ENCODE measurements around the gene MSMB. TPM values are rescaled to one million over a fixed set of nuclear protein-coding genes. Genes with fewer than 3 reads are reported as not detected.

The MSMB gene
- total RNA-seq, 1 donor from 2014 or later, result not detected

DNA sequence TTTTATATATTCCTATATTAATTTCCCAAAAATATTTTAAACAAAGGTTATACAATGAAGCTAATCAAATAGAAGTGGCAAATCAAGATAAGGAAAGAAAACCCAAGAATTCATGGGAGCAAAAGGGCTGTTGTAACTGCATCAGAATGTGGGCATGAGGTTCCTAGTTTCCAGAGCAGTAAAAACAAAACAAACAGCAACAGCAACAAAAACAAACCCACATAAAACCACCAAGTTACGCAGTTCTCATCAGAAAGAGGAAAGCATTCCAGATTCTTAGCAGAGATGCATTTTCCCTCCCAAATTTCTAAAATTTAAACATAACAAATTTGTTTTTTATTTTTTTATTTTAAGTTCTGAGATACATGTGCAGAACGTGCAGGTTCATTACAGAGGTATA lies 34.8 kb upstream of the MSMB start:
- TF ChIP-seq CTCF (IDR thresholded peaks at IDR 0.05), result no peak
- H3K4me3 ChIP-seq, result no peak overlapping the region
- no peaks in the 10 kb centered on the region for H3K27me3 ChIP-seq
- H3K27ac ChIP-seq, result no peak overlapping the region
- H3K4me1 ChIP-seq, result no peaks in the 10 kb centered on the region
- H3K36me3 ChIP-seq, result no peaks in the 10 kb centered on the region
- no peak for DNase-seq (ENCODE audit: low spot score in 2 of 2)
- H3K9me3 ChIP-seq, result no peaks in the 10 kb centered on the region
- intact Hi-C loops (cut with DNase I), result no loop called here

- Histone ChIP-seq H3K27me3 (no peaks in the 10 kb centered on the region), H3K9me3 (no peaks in the 10 kb centered on the region), H3K4me1 (no peaks in the 10 kb centered on the region), H3K4me3 (no peak overlapping the region), H3K36me3 (no peaks in the 10 kb centered on the region), H3K27ac (no peak overlapping the region)
- no peak for TF ChIP-seq CTCF (IDR thresholded peaks at IDR 0.05)
- DNase-seq (ENCODE audit: low spot score in 2 of 2), result no peak
- intact Hi-C loops (cut with DNase I), result no loop called here
Measured at GRCh38 chr10:46079831-46080585, 33.9 kb upstream of the MSMB start.

DNA sequence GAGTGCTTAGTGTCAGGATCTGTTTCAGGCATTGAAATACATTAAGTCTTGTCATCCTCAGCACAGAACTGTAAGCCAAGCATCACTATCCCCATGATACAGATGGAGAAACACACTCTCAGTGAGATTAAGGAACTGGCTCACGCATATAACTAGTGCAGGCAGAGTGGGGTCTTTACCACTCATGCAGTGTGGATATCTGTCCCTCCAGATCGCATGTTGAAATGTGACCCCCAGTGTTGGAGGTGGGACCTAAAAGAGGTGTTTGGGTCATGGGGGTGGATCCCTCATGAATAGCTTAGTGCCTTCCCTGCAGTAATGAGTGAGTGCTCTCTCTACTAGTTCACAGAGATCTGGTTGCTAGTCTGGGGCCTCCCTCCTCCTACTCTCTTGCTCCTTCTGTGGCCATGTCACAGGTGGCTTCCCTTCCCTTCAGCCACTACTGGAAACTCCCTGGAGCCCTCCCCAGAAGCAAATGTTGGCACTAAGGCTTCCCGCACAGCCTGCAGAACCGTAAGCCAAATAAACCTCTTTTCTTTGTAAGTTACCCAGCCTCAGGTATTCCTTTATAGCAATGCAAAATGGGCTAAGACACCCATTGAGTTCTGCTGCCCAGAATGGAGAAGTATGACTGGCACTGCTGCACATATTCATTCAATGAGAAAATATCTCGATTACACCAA lies 31.8 kb upstream of the MSMB start:
- no peak for DNase-seq (ENCODE audit: low spot score in 2 of 2)
- no peak for TF ChIP-seq CTCF (IDR thresholded peaks at IDR 0.05)
- Histone ChIP-seq H3K9me3 (no peaks in the 10 kb centered on the region), H3K4me3 (no peak overlapping the region), H3K4me1 (no peaks in the 10 kb centered on the region), H3K27ac (no peak overlapping the region), H3K36me3 (no peaks in the 10 kb centered on the region), H3K27me3 (no peaks in the 10 kb centered on the region)
- intact Hi-C loops (cut with DNase I), result no loop called here

GRCh38 chr10:46077141-46077554 lies 31.1 kb upstream of the MSMB start:
- no peaks in the 10 kb centered on the region for H3K4me1 ChIP-seq
- no peak overlapping the region for H3K27ac ChIP-seq
- no peak for DNase-seq (ENCODE audit: low spot score in 2 of 2)
- intact Hi-C loops (cut with DNase I), result no loop called here
- no peak overlapping the region for H3K4me3 ChIP-seq
- TF ChIP-seq CTCF (IDR thresholded peaks at IDR 0.05), result no peak
- no peaks in the 10 kb centered on the region for H3K9me3 ChIP-seq
- H3K27me3 ChIP-seq, result no peaks in the 10 kb centered on the region
- no peaks in the 10 kb centered on the region for H3K36me3 ChIP-seq

- Histone ChIP-seq H3K4me3 (no peak overlapping the region), H3K27me3 (no peaks in the 10 kb centered on the region), H3K9me3 (no peaks in the 10 kb centered on the region), H3K36me3 (no peaks in the 10 kb centered on the region), H3K27ac (no peak overlapping the region), H3K4me1 (no peaks in the 10 kb centered on the region)
- intact Hi-C loops (cut with DNase I), result no loop called here
- TF ChIP-seq CTCF (IDR thresholded peaks at IDR 0.05), result no peak
- no peak for DNase-seq (ENCODE audit: low spot score in 2 of 2)
Measured at GRCh38 chr10:46075869-46076268, 29.8 kb upstream of the MSMB start.

All from ascending aorta (tissue), 2 donors.